ENCODE data around the gene MYOCD.

DNA sequence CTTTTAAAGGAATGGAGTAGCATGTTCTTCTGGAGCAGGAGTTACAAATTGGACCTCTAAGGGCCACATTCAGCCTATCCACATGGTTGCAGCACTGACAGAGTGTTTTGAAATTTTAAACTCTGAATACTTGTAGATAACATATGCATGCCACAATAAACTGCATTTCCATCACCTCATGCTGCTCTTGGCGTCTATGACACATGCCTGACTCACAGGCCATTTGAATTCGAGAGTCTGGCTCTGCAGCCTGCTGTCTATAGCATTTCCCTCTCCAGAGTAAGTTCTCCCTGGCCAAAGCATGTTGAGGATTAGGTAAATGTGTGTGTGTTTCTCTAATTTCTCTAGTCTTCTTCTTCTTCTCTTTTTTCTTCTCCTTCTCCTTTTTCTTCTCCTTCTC is 28.7 kb upstream of the MYOCD start:
- TF ChIP-seq, protein P1, sequence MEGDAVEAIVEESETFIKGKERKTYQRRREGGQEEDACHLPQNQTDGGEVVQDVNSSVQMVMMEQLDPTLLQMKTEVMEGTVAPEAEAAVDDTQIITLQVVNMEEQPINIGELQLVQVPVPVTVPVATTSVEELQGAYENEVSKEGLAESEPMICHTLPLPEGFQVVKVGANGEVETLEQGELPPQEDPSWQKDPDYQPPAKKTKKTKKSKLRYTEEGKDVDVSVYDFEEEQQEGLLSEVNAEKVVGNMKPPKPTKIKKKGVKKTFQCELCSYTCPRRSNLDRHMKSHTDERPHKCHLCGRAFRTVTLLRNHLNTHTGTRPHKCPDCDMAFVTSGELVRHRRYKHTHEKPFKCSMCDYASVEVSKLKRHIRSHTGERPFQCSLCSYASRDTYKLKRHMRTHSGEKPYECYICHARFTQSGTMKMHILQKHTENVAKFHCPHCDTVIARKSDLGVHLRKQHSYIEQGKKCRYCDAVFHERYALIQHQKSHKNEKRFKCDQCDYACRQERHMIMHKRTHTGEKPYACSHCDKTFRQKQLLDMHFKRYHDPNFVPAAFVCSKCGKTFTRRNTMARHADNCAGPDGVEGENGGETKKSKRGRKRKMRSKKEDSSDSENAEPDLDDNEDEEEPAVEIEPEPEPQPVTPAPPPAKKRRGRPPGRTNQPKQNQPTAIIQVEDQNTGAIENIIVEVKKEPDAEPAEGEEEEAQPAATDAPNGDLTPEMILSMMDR (IDR thresholded peaks at IDR 0.05) = no peak
- TF ChIP-seq POLR2A (IDR thresholded peaks at IDR 0.05) = no peak
- TF ChIP-seq EP300 (IDR thresholded peaks at IDR 0.05) = no peak
- TF ChIP-seq POLR2AphosphoS5 (IDR thresholded peaks at IDR 0.05) = no peak

All from suprapubic skin (tissue), 4 donors.